Measurements from ENCODE around the gene BANF2. TPM values are rescaled to one million over a fixed set of nuclear protein-coding genes. Genes with fewer than 3 reads are reported as not detected.

BANF2 gene
- total RNA-seq, 1 experiment from 2014 or later: not detected

DNA sequence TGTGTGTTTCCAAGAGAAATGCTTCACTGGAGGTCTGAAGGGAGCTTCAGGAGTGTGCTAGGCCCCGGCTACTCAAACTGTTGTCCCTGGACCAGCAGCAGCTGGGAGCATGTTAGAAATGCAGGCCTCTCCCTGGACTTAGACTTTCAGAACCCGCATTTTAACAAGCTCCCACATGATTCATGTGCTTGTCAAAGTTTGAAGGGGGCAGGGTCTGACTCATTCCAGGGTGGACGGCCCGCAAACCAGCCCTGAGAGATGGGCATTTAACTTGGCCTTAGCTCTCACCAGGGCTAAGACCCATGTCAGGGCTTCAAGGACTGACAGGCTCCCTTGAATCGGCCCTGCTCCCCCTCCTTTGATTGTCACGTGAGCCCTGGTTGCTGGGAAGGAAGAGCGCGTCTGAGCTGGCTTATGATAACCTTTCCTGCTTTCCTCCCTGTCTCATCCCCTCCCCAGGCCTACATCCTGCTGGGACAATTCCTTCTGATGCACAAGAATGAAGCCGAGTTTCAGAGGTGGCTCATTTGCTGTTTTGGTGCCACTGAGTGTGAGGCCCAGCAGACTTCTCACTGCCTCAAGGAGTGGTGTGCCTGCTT lies 35.5 kb downstream of the BANF2 start:
- Histone ChIP-seq H3K79me2 (ENCODE audit: insufficient read depth, low read length) (no peaks in the 10 kb centered on the region), H3K27ac (ENCODE audit: low read depth, low read length) (no peak overlapping the region), H3K4me3 (replicated peaks in 1 of 2; ENCODE audit: low read depth in 1 of 2, low read length in 2 of 2) (no peak overlapping the region), H4K20me1 (ENCODE audit: insufficient read depth) (no peaks in the 10 kb centered on the region), H3K9me2 (ENCODE audit: insufficient read depth) (no peaks in the 10 kb centered on the region), H3K27me3 (ENCODE audit: insufficient read depth, low read length) (no peaks in the 10 kb centered on the region), H3K4me1 (ENCODE audit: control insufficient read depth in 1 of 2, insufficient read depth in 2 of 2, low read length in 2 of 2) (no peaks in the 10 kb centered on the region), H3K9ac (ENCODE audit: low read length) (no peak overlapping the region), H3K36me3 (ENCODE audit: control insufficient read depth in 1 of 2, insufficient read depth in 2 of 2, low read length in 2 of 2) (no peaks in the 10 kb centered on the region), H2AFZ (ENCODE audit: low read depth, low read length, poor library complexity, severe bottlenecking) (no peak overlapping the region), H3K4me2 (ENCODE audit: low read length) (no peak overlapping the region), H3K9me3 (ENCODE audit: control insufficient read depth in 1 of 2, insufficient read depth in 1 of 2, low read depth in 1 of 2, low read length in 2 of 2) (peaks cover 4 to 5% of the 10 kb centered on the region in 2 experiments; a peak in 2 of 4 replicates)
- ChIA-PET POLR2A (no interaction called here), CTCF (no interaction called here), RAD21 (ENCODE audit: low non-redundant PET in 1 of 2, low total read pairs in 2 of 2, uncharacterized antibody in 2 of 2, unreplicated experiment in 2 of 2) (no interaction called here)
- no TSS peak for BruUV-seq (replicated peaks)
- ATAC-seq: no peak
- DNase-seq (ENCODE audit: low read depth, low spot score): no peak
- TF ChIP-seq SRF (IDR thresholded peaks at IDR 0.05; ENCODE audit: low read depth): no peak
- TF ChIP-seq EZH2 (IDR thresholded peaks at IDR 0.05): no peak
- TF ChIP-seq, protein P1, sequence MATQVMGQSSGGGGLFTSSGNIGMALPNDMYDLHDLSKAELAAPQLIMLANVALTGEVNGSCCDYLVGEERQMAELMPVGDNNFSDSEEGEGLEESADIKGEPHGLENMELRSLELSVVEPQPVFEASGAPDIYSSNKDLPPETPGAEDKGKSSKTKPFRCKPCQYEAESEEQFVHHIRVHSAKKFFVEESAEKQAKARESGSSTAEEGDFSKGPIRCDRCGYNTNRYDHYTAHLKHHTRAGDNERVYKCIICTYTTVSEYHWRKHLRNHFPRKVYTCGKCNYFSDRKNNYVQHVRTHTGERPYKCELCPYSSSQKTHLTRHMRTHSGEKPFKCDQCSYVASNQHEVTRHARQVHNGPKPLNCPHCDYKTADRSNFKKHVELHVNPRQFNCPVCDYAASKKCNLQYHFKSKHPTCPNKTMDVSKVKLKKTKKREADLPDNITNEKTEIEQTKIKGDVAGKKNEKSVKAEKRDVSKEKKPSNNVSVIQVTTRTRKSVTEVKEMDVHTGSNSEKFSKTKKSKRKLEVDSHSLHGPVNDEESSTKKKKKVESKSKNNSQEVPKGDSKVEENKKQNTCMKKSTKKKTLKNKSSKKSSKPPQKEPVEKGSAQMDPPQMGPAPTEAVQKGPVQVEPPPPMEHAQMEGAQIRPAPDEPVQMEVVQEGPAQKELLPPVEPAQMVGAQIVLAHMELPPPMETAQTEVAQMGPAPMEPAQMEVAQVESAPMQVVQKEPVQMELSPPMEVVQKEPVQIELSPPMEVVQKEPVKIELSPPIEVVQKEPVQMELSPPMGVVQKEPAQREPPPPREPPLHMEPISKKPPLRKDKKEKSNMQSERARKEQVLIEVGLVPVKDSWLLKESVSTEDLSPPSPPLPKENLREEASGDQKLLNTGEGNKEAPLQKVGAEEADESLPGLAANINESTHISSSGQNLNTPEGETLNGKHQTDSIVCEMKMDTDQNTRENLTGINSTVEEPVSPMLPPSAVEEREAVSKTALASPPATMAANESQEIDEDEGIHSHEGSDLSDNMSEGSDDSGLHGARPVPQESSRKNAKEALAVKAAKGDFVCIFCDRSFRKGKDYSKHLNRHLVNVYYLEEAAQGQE (IDR thresholded peaks at IDR 0.05; ENCODE audit: low read depth): no peak
- no peak for TF ChIP-seq FOSL1 (IDR thresholded peaks at IDR 0.05; ENCODE audit: low read depth)
- no peak for TF ChIP-seq SIN3A (IDR thresholded peaks at IDR 0.05; ENCODE audit: low read depth)
- TF ChIP-seq CBX3 (IDR thresholded peaks at IDR 0.05; ENCODE audit: low read depth): no peak
- no peak for TF ChIP-seq ELF1 (IDR thresholded peaks at IDR 0.05; ENCODE audit: borderline replicate concordance, low read depth)
- no peak for TF ChIP-seq YY1 (IDR thresholded peaks at IDR 0.05; ENCODE audit: extremely low read depth, insufficient replicate concordance, low read depth, low read length)
- no peak for TF ChIP-seq TCF7L2 (IDR thresholded peaks at IDR 0.05; ENCODE audit: borderline replicate concordance, extremely low read depth, insufficient read depth, insufficient read length)
- no peak for TF ChIP-seq POLR2AphosphoS5 (IDR thresholded peaks at IDR 0.05; ENCODE audit: low read depth, low read length)
- intact Hi-C loops (cut with micrococcal nuclease): no loop called here

Data from HCT116 (cell line).